ENCODE data around the gene CXCR4.

The CXCR4 gene

GRCh38 chr2:136134126-136134525, 16.2 kb upstream of the CXCR4 start:
- CTCF ChIA-PET, result no interaction called here

GRCh38 chr2:136133586-136133985, 15.6 kb upstream of the CXCR4 start:
- ChIA-PET POLR2A (no interaction called here), CTCF (no interaction called here)
- TF ChIP-seq BHLHE40 (IDR thresholded peaks at IDR 0.05; ENCODE audit: borderline replicate concordance) (no peak), ZNF384 (IDR thresholded peaks at IDR 0.05) (no peak), FOXK2 (IDR thresholded peaks at IDR 0.05) (no peak), ARNT (IDR thresholded peaks at IDR 0.05) (no peak), SP1 (IDR thresholded peaks at IDR 0.05) (no peak), NFRKB (IDR thresholded peaks at IDR 0.05) (no peak), ELF4 (IDR thresholded peaks at IDR 0.05) (no peak), CTBP1 (IDR thresholded peaks at IDR 0.05; ENCODE audit: borderline replicate concordance) (no peak), L3MBTL2 (conservative IDR thresholded peaks at IDR 0.05) (no peak), HDGF (IDR thresholded peaks at IDR 0.05; ENCODE audit: borderline replicate concordance) (no peak), TARDBP (IDR thresholded peaks at IDR 0.05) (no peak), PKNOX1 (IDR thresholded peaks at IDR 0.05) (no peak), FOXA1 (IDR thresholded peaks at IDR 0.05) (no peak), SUZ12 (IDR thresholded peaks at IDR 0.05) (no peak), LEF1 (IDR thresholded peaks at IDR 0.05; ENCODE audit: borderline replicate concordance) (no peak)
- no peak for DNase-seq (ENCODE audit: extremely low spot score)

More at GRCh38 chr2:136134126-136134525, 16.2 kb upstream of the CXCR4 start:
- POLR2A ChIA-PET, result no interaction called here
- no peak for DNase-seq (ENCODE audit: extremely low spot score)
- TF ChIP-seq LEF1 (IDR thresholded peaks at IDR 0.05; ENCODE audit: borderline replicate concordance) (no peak), SUZ12 (IDR thresholded peaks at IDR 0.05) (no peak), FOXA1 (IDR thresholded peaks at IDR 0.05) (no peak), ZNF384 (IDR thresholded peaks at IDR 0.05) (no peak)

- CTCF ChIA-PET, result no interaction called here
- TF ChIP-seq ELF4 (IDR thresholded peaks at IDR 0.05) (no peak), LEF1 (IDR thresholded peaks at IDR 0.05; ENCODE audit: borderline replicate concordance) (no peak), FOXM1 (IDR thresholded peaks at IDR 0.05; ENCODE audit: borderline replicate concordance) (no peak), HDGF (IDR thresholded peaks at IDR 0.05; ENCODE audit: borderline replicate concordance) (no peak), ARNT (IDR thresholded peaks at IDR 0.05) (no peak), BHLHE40 (IDR thresholded peaks at IDR 0.05; ENCODE audit: borderline replicate concordance) (no peak), FOXA1 (IDR thresholded peaks at IDR 0.05) (no peak), FOXK2 (IDR thresholded peaks at IDR 0.05) (no peak), CTBP1 (IDR thresholded peaks at IDR 0.05; ENCODE audit: borderline replicate concordance) (no peak), SUZ12 (IDR thresholded peaks at IDR 0.05) (no peak), PKNOX1 (IDR thresholded peaks at IDR 0.05) (no peak), L3MBTL2 (conservative IDR thresholded peaks at IDR 0.05) (no peak), NFRKB (IDR thresholded peaks at IDR 0.05) (no peak), TARDBP (IDR thresholded peaks at IDR 0.05) (no peak)
- POLR2A ChIA-PET, result no interaction called here
- DNase-seq (ENCODE audit: extremely low spot score), result no peak
Observed at GRCh38 chr2:136133176-136133575, 15.2 kb upstream of the CXCR4 start.

GRCh38 chr2:136132825-136133155, 14.8 kb upstream of the CXCR4 start:
- CTCF ChIA-PET, result no interaction called here
- POLR2A ChIA-PET, result no interaction called here
- TF ChIP-seq FOXM1 (IDR thresholded peaks at IDR 0.05; ENCODE audit: borderline replicate concordance) (no peak), HDGF (IDR thresholded peaks at IDR 0.05; ENCODE audit: borderline replicate concordance) (no peak), SP1 (IDR thresholded peaks at IDR 0.05) (no peak), TARDBP (IDR thresholded peaks at IDR 0.05) (no peak), SUZ12 (IDR thresholded peaks at IDR 0.05) (no peak), FOXA1 (IDR thresholded peaks at IDR 0.05) (no peak), LEF1 (IDR thresholded peaks at IDR 0.05; ENCODE audit: borderline replicate concordance) (no peak), BHLHE40 (IDR thresholded peaks at IDR 0.05; ENCODE audit: borderline replicate concordance) (no peak), ARNT (IDR thresholded peaks at IDR 0.05) (no peak), FOXK2 (IDR thresholded peaks at IDR 0.05) (no peak), L3MBTL2 (conservative IDR thresholded peaks at IDR 0.05) (no peak), ZNF384 (IDR thresholded peaks at IDR 0.05) (no peak), NFRKB (IDR thresholded peaks at IDR 0.05) (no peak)
- no peak for DNase-seq (ENCODE audit: extremely low spot score)

- DNase-seq (ENCODE audit: extremely low spot score), result no peak
- POLR2A ChIA-PET, result no interaction called here
- TF ChIP-seq FOXM1 (IDR thresholded peaks at IDR 0.05; ENCODE audit: borderline replicate concordance), result no peak
- TF ChIP-seq FOXK2 (IDR thresholded peaks at IDR 0.05), result no peak
- no peak for TF ChIP-seq HDGF (IDR thresholded peaks at IDR 0.05; ENCODE audit: borderline replicate concordance)
- TF ChIP-seq TARDBP (IDR thresholded peaks at IDR 0.05), result no peak
- TF ChIP-seq BHLHE40 (IDR thresholded peaks at IDR 0.05; ENCODE audit: borderline replicate concordance), result no peak
- CTCF ChIA-PET, result no interaction called here
Observed at GRCh38 chr2:136131961-136132824, 14.2 kb upstream of the CXCR4 start.

GRCh38 chr2:136131484-136131960, 13.6 kb upstream of the CXCR4 start:
- TF ChIP-seq TARDBP (IDR thresholded peaks at IDR 0.05) (no peak), NFRKB (IDR thresholded peaks at IDR 0.05) (no peak), SP1 (IDR thresholded peaks at IDR 0.05) (no peak), PKNOX1 (IDR thresholded peaks at IDR 0.05) (no peak), FOXM1 (IDR thresholded peaks at IDR 0.05; ENCODE audit: borderline replicate concordance) (no peak), FOXK2 (IDR thresholded peaks at IDR 0.05) (no peak), ZNF384 (IDR thresholded peaks at IDR 0.05) (no peak), ARNT (IDR thresholded peaks at IDR 0.05) (no peak), ELF4 (IDR thresholded peaks at IDR 0.05) (no peak), LEF1 (IDR thresholded peaks at IDR 0.05; ENCODE audit: borderline replicate concordance) (no peak), CTBP1 (IDR thresholded peaks at IDR 0.05; ENCODE audit: borderline replicate concordance) (no peak), L3MBTL2 (conservative IDR thresholded peaks at IDR 0.05) (no peak)
- CTCF ChIA-PET, result no interaction called here
- DNase-seq (ENCODE audit: extremely low spot score), result no peak
- POLR2A ChIA-PET, result no interaction called here

All from HEK293T (cell line).